CD14-positive monocyte (primary cell): ENCODE data around the gene TRAFD1. TPM values are rescaled to one million over a fixed set of nuclear protein-coding genes. Genes with fewer than 3 reads are reported as not detected.

Source experiments
- DNase-seq, 3 donors: peaks; one replicate each; pipeline ENCODE4 v3.0.0-alpha.2; 2011 to 2022
- H2AFZ ChIP-seq: 2 replicates; pipeline ENCODE4 v1.6.0; 2012; ENCODE audit warnings: mild to moderate bottlenecking, low read depth, low read length, inconsistent platforms; ENCODE audit not compliant: insufficient read depth, poor library complexity, severe bottlenecking
- H3K27ac ChIP-seq, 2 donors: 1 replicate in 1 of 2; 2 replicates in 1 of 2; pipeline ENCODE4 v1.5.1; 2012 to 2013; ENCODE audit warnings: low read length in 2 of 2, control low read depth in 1 of 2, inconsistent platforms in 1 of 2, low read depth in 1 of 2, mild to moderate bottlenecking in 1 of 2
- H3K27me3 ChIP-seq, 2 donors: one replicate each; pipeline versions ENCODE4 v1.6.0 to v1.6.1; 2011 to 2013; ENCODE audit warnings: low read length in 2 of 2; ENCODE audit not compliant: control insufficient read depth in 2 of 2, insufficient read depth in 2 of 2
- H3K36me3 ChIP-seq, 2 donors: replicated peaks in 1 of 2; 1 replicate in 1 of 2; 2 replicates in 1 of 2; pipeline versions ENCODE4 v1.5.1 to v1.6.1; 2012 to 2013; ENCODE audit warnings: low read length in 2 of 2, control low read depth in 1 of 2, inconsistent platforms in 1 of 2, mild to moderate bottlenecking in 1 of 2; ENCODE audit not compliant: insufficient read depth in 2 of 2, control insufficient read depth in 1 of 2
- H3K4me1 ChIP-seq, 2 donors: 1 replicate in 1 of 2; 2 replicates in 1 of 2; pipeline versions ENCODE4 v1.5.1 to v1.6.1; 2012 to 2013; ENCODE audit warnings: low read length in 2 of 2, control low read depth in 1 of 2, inconsistent platforms in 1 of 2, mild to moderate bottlenecking in 1 of 2, moderate library complexity in 1 of 2; ENCODE audit not compliant: insufficient read depth in 2 of 2, control insufficient read depth in 1 of 2
- H3K4me2 ChIP-seq: replicated peaks from 2 replicates; pipeline ENCODE3; 2012; ENCODE audit warnings: low read length, moderate library complexity, mild to moderate bottlenecking; ENCODE audit not compliant: poor library complexity, severe bottlenecking; ENCODE audit errors: extremely low read depth
- H3K4me3 ChIP-seq, 3 experiments: fragments of 200-600 bp in 1 of 3; sonication (generic) in 1 of 3; replicated peaks in 1 of 3; 1 replicate in 2 of 3; 2 replicates in 1 of 3; pipeline ENCODE4 v1.5.1; 2011 to 2013; ENCODE audit warnings: low read length in 3 of 3, mild to moderate bottlenecking in 3 of 3, control low read depth in 2 of 3, low read depth in 2 of 3, inconsistent platforms in 1 of 3, moderate library complexity in 1 of 3
- H3K79me2 ChIP-seq: 2 replicates; pipeline ENCODE4 v1.6.0; 2012; ENCODE audit warnings: mild to moderate bottlenecking, control low read depth, inconsistent platforms, low read length, moderate library complexity; ENCODE audit not compliant: insufficient read depth
- H3K9ac ChIP-seq: 2 replicates; pipeline ENCODE4 v1.6.0; 2017; ENCODE audit warnings: low read length, mild to moderate bottlenecking; ENCODE audit not compliant: insufficient read depth, poor library complexity, severe bottlenecking
- H3K9me3 ChIP-seq, 2 donors: replicated peaks in 1 of 2; 1 replicate in 1 of 2; 2 replicates in 1 of 2; pipeline versions ENCODE4 v1.5.1 to v1.6.1; 2012 to 2013; ENCODE audit warnings: low read length in 2 of 2, control low read depth in 1 of 2; ENCODE audit not compliant: control insufficient read depth in 1 of 2, insufficient read depth in 1 of 2
- H4K20me1 ChIP-seq: 2 replicates; pipeline ENCODE4 v1.6.0; 2012; ENCODE audit warnings: mild to moderate bottlenecking, low read length, control low read depth, moderate library complexity; ENCODE audit not compliant: insufficient read depth
- H3K27ac Mint-ChIP-seq, 7 donors: one replicate each; pipeline ENCODE4 v1.8.0; 2020; ENCODE audit warnings: mild to moderate bottlenecking in 7 of 7, mixed read lengths in 7 of 7, moderate library complexity in 6 of 7, inconsistent platforms in 2 of 7
- H3K27me3 Mint-ChIP-seq, 3 donors: one replicate each; pipeline ENCODE4 v1.8.0; 2021 to 2022; ENCODE audit warnings: low read depth in 3 of 3, mild to moderate bottlenecking in 3 of 3, mixed read lengths in 3 of 3, moderate library complexity in 3 of 3, inconsistent platforms in 1 of 3
- H3K36me3 Mint-ChIP-seq, 2 donors: one replicate each; pipeline ENCODE4 v1.8.0; 2020; ENCODE audit warnings: mixed read lengths in 2 of 2, inconsistent platforms in 1 of 2, mild to moderate bottlenecking in 1 of 2
- H3K4me1 Mint-ChIP-seq: one replicate; pipeline ENCODE4 v1.8.0; 2020; ENCODE audit warnings: mild to moderate bottlenecking, mixed read lengths
- H3K4me3 Mint-ChIP-seq, 2 donors: one replicate each; pipeline ENCODE4 v1.8.0; 2020; ENCODE audit warnings: mild to moderate bottlenecking in 2 of 2, mixed read lengths in 2 of 2, moderate library complexity in 1 of 2
- H3K9me3 Mint-ChIP-seq, 7 donors: one replicate each; pipeline ENCODE4 v1.8.0; 2020 to 2022; ENCODE audit warnings: mixed read lengths in 7 of 7, mild to moderate bottlenecking in 6 of 7, moderate library complexity in 6 of 7, inconsistent platforms in 2 of 7
- WGBS: methylation state at CpG from one replicate; pipeline ENCODE4 v1.1.5; 2013; ENCODE audit warnings: missing lambda C conversion rate; ENCODE audit not compliant: insufficient coverage; 5-methylcytosine and 5-hydroxymethylcytosine counted together
- intact Hi-C, 2 donors: fragments of 100-400 bp; cut with micrococcal nuclease; formaldehyde crosslinking; loops; one replicate each; pipeline versions ENCODE4 v1.15.0 to v1.15.1; 2023
- polyA plus RNA-seq, 3 donors: library from polyadenylated mRNA; depleted of rRNA in 1 of 3; unstranded in 2 of 3; stranded (reverse) in 1 of 3; fragments of 300-500 nt in 2 of 3; fragments of >200 nt in 1 of 3; fragmentation: Illumina TruSeq in 2 of 3; gene quantifications; 1 replicate in 2 of 3; 2 replicates in 1 of 3; pipeline ENCODE4 v1.2.3, GENCODE V29; 2012 to 2021
- TF ChIP-seq, protein P1 (sequence below): fragments of 200-600 bp; IDR thresholded peaks from one replicate; pipeline ENCODE4 v1.8.0; 2022; ENCODE audit warnings: antibody characterized with exemption, mild to moderate bottlenecking

TRAFD1 gene
- polyA plus RNA-seq, 3 donors, result 35.2 to 83.6 (median 82.3) TPM

DNA sequence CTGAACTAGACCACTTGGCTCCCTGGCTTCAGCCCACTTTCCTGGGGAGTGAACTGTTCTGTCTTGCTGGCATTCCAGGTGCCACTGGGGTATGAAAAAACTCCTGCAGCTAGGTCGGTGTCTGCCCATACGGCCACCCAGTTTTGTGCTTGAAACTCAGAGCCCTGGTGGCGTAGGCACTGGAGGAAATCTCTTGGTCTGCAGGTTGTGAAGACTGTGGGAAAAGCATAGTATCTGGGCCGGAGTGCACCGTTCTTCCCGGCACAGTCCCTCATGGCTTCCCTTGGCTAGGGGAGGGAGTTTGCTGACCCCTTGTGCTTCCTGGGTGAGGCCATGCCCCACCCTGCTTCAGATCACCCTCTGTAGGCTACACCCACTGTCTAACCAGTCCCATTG lies 33.8 kb downstream of the TRAFD1 start:
- 96% methylated on average over 3 of the region's 6 CpGs for WGBS
- Mint-ChIP-seq H3K4me1 (no peaks in the 10 kb centered on the region), H3K4me3 (no peak overlapping the region), H3K9me3 (peaks cover 3 to 15% (median 11%) of the 10 kb centered on the region in 7 donors), H3K27me3 (peaks cover 0 to 2% (median 0%) of the 10 kb centered on the region in 3 donors), H3K36me3 (peaks cover 81 to 93% of the 10 kb centered on the region in 2 donors), H3K27ac (peak overlapping the region in 1 of 7 donors; percentile 69)
- Histone ChIP-seq H4K20me1 (peaks cover 11% of the 10 kb centered on the region), H3K4me1 (no peaks in the 10 kb centered on the region), H2AFZ (no peak overlapping the region), H3K27me3 (no peaks in the 10 kb centered on the region), H3K27ac (no peak overlapping the region), H3K79me2 (no peaks in the 10 kb centered on the region), H3K9me3 (peaks cover 5 to 10% of the 10 kb centered on the region in 2 donors), H3K4me3 (no peak overlapping the region), H3K36me3 (peaks cover 51 to 86% of the 10 kb centered on the region in 2 donors), H3K4me2 (no peak overlapping the region), H3K9ac (no peak overlapping the region)
- DNase-seq, result no peak
- intact Hi-C loops, result no loop called here
- TF ChIP-seq, protein P1, sequence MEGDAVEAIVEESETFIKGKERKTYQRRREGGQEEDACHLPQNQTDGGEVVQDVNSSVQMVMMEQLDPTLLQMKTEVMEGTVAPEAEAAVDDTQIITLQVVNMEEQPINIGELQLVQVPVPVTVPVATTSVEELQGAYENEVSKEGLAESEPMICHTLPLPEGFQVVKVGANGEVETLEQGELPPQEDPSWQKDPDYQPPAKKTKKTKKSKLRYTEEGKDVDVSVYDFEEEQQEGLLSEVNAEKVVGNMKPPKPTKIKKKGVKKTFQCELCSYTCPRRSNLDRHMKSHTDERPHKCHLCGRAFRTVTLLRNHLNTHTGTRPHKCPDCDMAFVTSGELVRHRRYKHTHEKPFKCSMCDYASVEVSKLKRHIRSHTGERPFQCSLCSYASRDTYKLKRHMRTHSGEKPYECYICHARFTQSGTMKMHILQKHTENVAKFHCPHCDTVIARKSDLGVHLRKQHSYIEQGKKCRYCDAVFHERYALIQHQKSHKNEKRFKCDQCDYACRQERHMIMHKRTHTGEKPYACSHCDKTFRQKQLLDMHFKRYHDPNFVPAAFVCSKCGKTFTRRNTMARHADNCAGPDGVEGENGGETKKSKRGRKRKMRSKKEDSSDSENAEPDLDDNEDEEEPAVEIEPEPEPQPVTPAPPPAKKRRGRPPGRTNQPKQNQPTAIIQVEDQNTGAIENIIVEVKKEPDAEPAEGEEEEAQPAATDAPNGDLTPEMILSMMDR, result no peak

DNA sequence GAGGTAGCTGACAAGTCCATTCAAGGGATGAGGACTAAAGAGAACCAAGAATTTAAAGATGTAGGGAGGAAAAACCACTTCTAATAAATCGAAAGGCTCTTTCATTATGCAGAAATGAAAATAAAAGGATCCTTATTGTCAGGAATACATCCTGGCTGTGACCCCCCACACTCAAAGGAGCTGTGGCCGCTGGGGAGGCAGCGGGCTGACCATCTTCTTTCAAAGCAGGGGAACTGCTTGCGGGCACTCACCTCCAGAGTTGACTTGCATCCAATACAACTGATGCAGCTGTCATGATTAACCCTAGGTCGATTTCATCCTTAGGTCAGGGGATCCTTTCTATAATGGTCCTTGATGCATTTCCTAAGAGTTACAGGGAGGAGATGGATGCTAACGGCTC lies 35.3 kb downstream of the TRAFD1 start:
- no peaks in the 10 kb centered on the region for H3K4me1 Mint-ChIP-seq
- Histone ChIP-seq H3K4me1 (no peaks in the 10 kb centered on the region), H4K20me1 (peaks cover 5% of the 10 kb centered on the region), H3K79me2 (no peaks in the 10 kb centered on the region), H3K27ac (no peak overlapping the region), H3K4me3 (no peak overlapping the region), H3K36me3 (peaks cover 51 to 78% of the 10 kb centered on the region in 2 donors), H3K27me3 (no peaks in the 10 kb centered on the region), H3K4me2 (no peak overlapping the region), H3K9me3 (peaks cover 5 to 10% of the 10 kb centered on the region in 2 donors), H3K9ac (no peak overlapping the region), H2AFZ (no peak overlapping the region)
- intact Hi-C loops, result no loop called here
- H3K36me3 Mint-ChIP-seq, result peaks cover 73 to 82% of the 10 kb centered on the region in 2 donors
- TF ChIP-seq, protein P1, result no peak
- no peaks in the 10 kb centered on the region for H3K27me3 Mint-ChIP-seq
- peaks cover 3 to 15% (median 11%) of the 10 kb centered on the region in 7 donors for H3K9me3 Mint-ChIP-seq
- no peak for DNase-seq
- 100% methylated on average over 4 of the region's 6 CpGs for WGBS
- H3K27ac Mint-ChIP-seq, result peak overlapping the region in 3 of 7 donors; percentile 34 to 78 (median 46)
- H3K4me3 Mint-ChIP-seq, result no peak overlapping the region
